Sigmoid colon (tissue), 4 donors: ENCODE measurements around the gene IL12B.

Experiments used
- CTCF ChIP-seq, 4 experiments: fragments of 450-650 bp in 3 of 4; fragments of 200-600 bp in 1 of 4; IDR thresholded peaks; one replicate each; pipeline ENCODE4 v1.5.1; 2016 to 2019; ENCODE audit warnings: antibody characterized with exemption in 4 of 4, mild to moderate bottlenecking in 3 of 4, moderate library complexity in 2 of 4
- EP300 ChIP-seq, 4 donors: sonication (generic); formaldehyde crosslinking; IDR thresholded peaks; one replicate each; pipeline ENCODE4 v1.6.1; 2017; ENCODE audit warnings: antibody characterized with exemption in 4 of 4
- POLR2A ChIP-seq, 2 donors: fragments of 450-650 bp; IDR thresholded peaks; one replicate each; pipeline ENCODE4 v1.6.1; 2016; ENCODE audit warnings: antibody characterized with exemption in 2 of 2, mild to moderate bottlenecking in 2 of 2, moderate library complexity in 2 of 2
- POLR2AphosphoS5 ChIP-seq, 4 donors: sonication (generic); formaldehyde crosslinking; IDR thresholded peaks; one replicate each; pipeline ENCODE4 v1.6.1; 2017; ENCODE audit warnings: antibody characterized with exemption in 4 of 4

DNA sequence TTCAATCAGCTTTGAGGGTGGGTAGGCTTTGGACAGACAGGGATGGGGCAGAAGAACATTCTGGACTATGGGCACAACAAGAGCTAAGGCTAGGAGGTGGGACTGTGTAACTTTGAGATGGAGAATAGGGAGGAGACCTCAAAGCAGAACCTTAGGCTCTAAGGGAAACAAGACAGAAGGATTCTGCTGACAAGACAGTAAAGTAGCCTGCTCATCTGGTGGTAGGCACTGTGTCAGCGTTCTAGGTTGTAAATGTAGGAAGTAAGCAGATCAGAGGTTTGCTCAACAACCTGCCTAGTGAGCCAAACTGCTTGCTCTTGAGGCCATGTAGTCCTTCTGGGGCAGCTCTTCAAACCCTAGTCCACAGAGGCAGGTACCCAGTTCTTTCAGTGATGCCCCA, 15.0 kb upstream of the IL12B start:
- TF ChIP-seq CTCF (IDR thresholded peaks at IDR 0.05) (no peak), EP300 (IDR thresholded peaks at IDR 0.05) (no peak), POLR2A (IDR thresholded peaks at IDR 0.05) (no peak), POLR2AphosphoS5 (IDR thresholded peaks at IDR 0.05) (peak in 1 of 4 donors; percentile 13)
